ENCODE results near the gene COX4I1.

Gene COX4I1

DNA sequence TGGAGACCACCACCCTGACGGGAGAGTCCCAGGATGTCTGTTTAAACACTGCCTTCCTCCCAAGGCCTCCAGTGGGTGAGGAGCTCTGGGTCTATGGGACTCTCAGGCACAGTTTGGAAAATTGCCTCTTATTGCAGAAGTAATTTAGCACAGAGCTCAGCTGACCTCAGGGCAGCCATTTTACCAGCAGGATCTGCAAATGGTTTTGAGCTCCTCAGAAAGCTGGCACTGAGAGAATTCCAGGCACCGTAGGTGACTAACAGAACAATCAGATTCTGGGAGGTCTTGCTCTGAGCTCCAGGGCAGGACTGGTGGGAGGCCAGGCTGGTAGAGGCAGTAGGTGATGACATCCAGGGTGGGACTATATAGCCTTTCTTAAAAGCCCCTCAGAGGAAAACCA, 31.3 kb upstream of the COX4I1 start:
- DNase-seq = no peak

DNA sequence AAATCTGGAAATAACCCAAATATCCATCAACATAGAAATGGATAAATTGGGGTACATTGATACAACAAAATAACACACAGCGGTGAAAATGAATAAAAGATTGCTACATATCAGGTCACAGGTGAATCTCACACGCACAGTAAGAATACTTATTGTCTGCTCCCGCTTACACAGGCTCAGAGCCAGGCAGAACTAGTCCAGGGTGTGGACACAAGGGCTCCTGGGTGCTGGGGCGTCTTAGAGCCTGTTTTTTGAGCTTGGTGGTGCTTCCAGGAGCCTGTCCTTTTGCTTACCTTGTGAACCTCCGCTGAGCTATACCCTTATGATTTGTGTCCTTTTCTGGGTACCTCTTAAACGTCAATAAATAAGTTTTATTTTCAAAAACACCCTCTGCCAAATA, 28.8 kb upstream of the COX4I1 start:
- no peak for DNase-seq

DNA sequence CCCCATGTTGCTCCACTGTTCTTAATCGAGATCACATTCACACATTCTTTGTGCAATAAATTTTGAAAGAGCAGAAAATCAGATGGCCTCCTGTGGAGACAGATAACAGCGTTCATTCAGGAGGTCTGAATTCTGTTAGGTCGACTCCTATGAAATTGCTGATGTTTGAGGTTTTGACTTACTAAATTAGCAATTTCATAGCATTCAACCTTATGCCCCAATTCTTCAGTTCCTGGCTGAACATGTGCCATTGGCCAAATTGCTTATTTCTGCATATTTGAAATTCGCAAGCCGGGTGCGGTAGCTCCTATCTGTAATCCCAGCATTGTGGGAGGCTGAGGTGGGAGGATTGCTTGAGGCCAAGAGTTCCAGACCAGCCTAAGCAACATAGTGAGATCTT, 26.5 kb upstream of the COX4I1 start:
- no peak for DNase-seq

DNA sequence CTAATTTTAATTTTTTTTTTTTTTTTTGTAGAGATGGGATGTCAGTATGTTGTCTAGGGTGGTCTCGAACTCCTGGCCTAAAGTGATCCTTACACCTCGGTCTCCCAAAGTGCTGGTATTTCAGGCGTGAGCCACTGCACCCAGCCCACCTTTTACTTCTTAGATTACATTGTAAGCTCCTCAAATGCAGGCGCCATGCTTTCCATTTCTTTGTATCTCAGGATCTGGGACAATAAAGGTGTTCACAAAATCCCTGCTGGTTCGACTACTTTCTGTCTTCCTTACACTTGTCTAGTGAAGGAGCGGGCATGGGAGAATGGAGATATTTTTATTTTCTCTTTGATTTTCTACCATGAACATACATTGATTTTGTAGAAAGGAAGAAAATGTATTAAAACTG, 25.4 kb upstream of the COX4I1 start:
- DNase-seq = no peak

DNA sequence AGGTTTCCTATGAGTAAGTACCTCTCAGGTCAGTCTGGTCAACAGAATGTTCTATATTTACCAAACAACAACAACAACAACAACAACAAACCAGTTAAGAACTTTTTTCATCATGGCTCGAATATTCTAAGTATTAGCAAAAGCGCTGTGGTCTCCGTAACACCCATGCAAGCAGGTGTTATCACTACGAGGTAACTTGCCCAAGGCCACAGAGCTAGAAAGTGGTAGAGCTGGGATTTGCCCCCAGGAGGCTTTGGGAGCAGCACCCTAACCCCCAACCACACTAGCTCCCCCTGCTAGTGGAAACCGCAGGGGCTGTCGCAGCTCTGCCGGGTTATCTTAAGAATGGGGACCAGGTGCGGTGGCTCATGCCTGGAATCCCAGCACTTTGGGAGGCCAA, 24.7 kb upstream of the COX4I1 start:
- DNase-seq = no peak

DNA sequence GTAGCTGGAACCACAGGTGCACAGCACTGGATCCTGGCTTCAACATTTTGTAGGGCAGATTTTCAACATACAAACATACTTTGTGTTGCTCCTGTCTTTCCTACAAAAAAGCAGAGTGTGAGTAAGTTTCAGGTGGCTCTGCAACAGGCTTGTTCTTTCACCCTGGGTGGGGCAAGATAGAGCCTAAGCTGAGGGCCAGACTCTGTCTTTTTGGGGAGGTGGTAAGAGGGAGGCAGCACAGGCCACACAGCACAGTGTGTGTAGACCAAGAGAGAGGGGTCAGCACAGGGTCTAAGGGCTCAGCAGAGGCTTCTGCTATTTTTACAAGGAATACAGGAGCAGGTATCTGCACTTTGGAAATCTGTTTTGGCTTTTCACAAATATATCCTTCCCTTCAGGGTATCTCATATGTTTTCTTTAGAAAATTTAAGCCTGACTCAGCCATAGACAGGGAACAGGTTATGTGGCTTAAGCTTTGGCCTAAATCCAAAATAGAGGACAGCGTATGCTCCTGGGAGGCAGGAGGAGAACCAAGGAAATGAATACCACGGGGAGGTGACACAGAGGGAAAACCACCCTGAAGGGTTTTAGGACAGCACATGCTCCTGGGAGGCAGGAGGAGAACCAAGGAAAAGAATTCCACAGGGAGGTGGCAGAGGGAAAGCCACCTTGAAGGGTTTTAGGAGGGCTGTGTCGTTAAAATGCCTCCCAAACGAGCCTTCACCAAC, 21.7 kb upstream of the COX4I1 start:
- no peak for DNase-seq

DNA sequence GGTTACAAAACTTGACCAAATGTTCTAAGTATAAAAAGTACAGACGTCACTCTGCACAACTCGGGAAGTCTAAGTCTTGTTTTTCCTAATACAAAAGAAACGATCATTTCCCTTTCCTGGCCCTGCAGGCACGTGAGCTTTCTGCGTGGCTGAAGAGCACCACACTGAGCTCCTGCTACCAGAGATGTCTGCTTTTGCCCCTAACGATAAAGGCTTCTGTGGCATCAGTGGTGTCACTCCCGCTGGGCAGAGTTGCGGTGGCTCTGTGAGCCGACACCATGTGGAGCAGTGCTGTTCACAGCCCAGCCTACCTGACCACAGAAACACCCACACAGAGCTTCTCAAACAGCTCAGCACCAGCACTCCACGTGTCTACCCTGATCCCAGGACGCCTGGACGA, 20.6 kb upstream of the COX4I1 start:
- DNase-seq = no peak

DNA sequence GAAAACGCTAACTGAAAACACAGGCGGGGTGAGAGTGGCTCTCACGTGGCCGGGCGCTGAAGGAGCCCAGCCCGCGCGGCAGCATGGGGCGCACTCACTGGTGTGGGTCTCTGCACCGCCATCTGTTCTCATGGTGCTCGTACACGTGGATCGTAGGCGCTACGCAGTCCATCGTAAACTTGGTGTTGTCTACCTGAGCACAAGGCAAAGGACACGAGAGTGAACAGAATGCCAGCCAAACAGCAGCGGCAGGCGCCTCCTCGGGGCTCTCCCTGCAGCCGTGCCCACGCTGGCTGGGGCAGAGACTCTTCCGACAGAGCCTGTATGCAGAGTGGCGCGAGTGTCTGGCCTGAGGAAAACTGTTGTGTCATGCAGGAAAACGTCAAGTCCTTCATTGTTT, 19.2 kb upstream of the COX4I1 start:
- no peak for DNase-seq

DNA sequence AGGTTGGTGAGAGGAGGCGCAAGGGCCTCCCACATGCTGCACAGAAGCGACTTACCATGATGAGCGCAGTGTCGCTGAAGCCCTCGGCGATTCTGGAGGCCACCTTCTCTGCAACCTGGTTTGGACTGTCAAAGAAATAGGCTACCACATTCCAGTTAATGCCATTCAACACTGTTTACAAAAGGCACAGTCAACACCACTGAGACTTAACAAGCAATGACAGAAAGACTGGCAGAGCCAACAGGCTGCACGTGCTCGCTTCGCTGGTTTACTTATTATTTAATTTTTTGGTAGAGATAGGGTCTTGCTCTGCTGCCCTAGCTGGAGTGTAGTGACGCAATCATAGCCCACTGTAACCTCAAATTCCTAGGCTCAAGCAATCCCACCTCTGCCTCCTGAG, 18.3 kb upstream of the COX4I1 start:
- DNase-seq = no peak

DNA sequence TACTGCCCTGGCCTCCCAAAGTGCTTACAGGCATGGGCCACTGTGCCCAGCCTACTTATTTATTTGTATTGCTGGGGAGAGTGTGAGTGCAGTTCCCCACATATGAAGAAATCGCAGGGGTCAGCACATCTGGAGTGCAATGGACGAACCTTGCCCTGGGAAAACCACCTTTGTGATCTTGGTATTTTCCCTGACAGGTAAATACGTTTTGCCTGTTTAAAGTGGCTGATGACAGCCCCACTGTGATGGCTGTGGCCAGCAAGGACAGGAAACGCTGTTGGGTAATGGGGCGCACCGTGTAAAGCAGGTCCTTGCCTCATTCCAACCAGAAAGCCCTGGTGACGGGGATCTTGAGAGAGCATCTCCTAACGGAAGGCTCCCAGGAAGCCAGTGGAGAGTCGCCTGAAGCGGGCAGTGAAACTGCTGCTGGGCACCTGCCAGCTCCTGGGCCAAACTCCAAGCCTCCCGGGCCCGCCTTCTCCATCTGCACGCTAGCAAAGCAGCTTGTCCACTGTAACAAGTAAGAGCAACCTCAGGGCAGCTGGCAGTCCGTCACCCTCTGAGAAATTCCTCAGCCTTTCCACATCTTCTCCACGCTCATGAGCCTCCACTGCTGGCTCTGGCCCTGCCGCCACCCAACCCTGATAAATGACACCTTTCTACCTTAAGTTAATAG, 17.7 kb upstream of the COX4I1 start:
- DNase-seq = no peak

DNA sequence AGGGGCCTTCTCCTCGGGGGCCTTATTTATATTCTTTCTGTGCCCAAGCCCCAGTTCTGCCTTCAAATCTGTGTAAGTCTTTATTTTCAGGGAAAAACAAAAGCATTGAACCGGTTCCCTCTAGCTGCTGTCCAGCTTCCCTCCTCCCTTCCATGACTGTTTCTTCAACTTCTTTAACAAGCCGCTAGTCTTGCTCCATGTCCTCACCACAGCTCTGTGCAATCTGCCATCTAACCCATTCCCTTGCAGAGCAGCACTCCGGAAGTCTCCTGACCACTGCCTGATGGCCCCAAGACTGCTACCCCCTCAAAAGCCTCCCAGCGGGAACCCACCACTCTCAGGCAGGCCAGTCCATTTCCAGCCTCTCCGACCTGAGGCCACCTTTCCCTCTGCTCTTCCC, 17.0 kb upstream of the COX4I1 start:
- DNase-seq = no peak

DNA sequence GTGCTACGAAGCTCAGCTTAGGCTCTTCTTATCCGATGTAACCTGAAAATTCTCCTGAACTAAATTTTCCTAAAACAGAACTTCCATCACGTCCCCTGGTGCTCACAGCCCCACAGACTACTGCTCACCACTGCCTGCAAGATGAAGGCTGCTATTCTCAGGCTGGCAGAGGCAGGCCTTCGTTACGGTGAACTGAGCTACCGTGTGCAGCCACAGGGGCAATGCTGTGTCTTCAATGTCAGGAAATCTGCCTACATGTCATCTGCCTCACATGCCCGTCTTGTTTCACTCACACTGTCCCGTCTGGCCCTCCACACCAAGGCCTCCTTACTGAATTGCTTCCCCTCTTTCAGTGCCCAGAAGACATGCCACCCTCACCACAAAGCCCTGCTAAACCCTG, 16.1 kb upstream of the COX4I1 start:
- no peak for DNase-seq

DNA sequence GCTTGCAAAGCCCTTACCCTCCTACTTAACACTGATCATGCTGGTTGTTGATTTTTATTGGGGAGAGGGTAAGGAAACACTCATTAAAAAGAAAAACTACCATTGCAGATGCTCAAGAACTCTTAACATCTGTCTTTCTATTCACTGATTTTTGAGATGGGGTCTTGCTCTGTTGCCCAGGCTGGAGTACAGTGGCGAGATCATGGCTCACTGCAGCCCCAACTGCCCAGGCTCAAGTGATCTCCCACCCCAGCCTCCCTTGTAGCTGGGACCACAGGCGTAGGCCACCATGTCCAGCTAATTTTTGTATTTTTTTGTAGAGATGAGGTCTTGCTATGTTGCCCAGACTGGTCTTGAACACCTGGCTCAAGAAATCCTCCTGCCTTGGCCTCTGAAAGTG, 14.7 kb upstream of the COX4I1 start:
- DNase-seq = no peak

DNA sequence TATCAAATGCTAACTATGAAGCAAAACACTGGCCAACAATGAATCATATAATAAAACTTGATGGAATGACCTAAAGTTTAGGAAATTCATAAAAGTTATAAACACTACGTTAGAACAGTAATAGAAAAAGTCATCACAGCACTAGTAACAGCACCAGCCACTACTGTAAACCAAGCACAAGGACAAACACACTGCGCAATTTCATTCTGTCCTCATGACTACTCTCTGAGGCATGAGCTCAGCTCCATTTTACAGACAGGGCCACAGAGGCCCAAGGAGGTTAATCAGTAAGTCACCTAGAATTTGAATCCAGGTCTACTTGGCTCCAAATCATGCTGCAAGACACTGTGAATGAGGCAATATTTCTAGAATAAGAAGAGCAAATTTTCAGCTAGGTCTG, 13.6 kb upstream of the COX4I1 start:
- DNase-seq = no peak

DNA sequence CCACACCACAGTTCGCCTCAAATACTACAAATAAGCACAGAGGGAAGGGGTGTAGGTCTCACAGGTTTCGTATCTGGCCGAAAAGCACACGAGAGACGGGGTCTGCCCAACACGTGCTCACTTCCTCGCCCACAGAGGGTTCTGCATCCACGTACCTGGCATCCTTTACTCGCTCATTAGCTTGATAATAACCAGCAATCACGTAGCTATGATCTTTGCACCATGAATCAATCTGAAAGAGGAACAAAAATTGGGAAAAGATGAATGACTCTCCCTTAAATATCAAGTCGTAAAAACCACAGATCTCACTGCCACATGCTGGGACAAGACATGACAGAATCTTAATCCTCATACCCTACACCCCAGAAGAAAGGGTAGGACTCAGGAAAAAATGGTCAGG, 10.7 kb upstream of the COX4I1 start:
- DNase-seq = no peak

DNA sequence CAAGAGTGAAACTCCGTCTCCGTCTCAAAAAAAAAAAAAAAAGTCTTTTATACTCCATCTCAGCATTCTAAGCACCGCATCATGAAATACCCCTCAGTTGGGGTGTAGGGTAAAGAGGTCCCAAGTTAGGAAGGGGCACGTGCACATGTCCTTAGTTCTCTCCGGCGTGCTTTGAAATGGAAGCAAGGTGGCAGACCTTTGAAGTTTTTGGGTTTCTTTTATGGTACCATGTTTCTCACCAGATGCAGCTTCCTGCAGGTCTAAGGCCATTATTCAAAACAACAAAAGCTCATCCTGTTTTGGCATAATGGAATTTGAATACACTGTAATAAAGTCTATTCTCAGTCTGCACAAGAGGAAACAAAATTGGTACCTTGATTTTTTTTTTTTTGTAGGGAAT, 9.7 kb upstream of the COX4I1 start:
- no peak for DNase-seq

DNA sequence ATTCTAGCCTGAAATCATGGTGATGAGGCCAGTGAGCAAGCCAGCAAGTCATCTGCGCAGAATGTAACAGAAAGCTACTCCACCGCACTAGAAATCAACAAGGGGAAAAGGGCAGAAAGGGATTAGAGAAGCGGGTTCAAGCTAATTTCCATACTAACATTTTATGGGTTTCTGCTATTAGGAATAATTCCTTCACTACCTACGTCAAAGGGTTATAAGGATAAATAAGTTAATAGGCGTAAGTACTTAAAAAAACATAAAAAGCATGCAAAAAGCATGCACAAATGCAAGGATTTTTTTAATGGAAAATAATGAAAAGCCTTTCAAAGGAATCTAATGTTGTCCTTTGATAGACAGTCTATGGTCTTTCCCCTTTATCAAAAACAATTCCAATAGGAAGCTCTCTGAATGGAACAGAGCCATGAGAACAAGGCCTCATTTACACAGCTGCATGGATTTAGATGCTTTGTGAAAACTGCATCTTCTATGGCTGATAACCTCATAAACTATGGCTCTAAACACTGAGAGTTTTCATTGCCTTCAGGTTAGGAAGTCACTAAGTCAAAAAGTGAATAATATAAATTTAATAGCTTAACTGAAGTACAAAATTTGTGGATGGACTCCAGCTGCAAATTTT, 5.7 kb upstream of the COX4I1 start:
- no peak for DNase-seq

DNA sequence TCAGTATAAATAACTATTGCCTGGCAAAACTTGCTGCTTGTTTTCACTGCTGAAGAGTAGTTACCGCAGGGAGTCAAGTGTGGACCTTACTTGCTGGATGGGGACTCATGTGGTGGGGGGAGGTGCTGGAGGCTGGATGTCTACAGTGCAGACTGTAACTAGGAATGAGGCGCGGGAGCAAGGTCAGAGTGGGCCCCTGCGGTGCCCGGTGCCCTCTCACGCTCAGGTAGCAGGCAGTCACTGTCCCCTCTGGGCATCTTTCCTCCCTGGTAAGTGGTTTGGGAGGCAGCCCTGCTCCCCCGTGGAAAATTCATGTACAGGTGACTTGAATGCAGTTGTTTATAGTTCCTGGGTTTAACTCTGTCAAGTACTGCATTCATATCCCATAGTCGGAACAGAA, 4.8 kb upstream of the COX4I1 start:
- DNase-seq = no peak

DNA sequence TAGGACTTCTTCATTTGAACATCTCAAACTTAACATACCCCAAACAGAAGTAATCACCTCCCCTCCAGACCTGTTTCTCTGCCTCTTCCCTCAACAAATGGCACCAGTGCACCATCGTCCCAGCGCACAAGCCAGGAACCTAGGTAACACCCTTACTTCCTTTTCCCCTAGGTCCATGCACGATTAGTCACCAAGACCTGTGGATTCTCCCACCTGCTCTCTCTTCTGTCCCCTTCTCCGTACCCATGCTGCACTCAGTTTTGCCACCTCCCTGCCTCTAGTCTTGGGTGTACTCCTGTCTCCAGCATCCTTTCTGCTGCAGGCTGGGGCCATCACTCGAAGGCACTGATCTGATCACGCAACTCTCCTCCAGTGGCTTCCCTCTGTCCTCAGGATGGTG, 3.3 kb upstream of the COX4I1 start:
- no peak for DNase-seq

DNA sequence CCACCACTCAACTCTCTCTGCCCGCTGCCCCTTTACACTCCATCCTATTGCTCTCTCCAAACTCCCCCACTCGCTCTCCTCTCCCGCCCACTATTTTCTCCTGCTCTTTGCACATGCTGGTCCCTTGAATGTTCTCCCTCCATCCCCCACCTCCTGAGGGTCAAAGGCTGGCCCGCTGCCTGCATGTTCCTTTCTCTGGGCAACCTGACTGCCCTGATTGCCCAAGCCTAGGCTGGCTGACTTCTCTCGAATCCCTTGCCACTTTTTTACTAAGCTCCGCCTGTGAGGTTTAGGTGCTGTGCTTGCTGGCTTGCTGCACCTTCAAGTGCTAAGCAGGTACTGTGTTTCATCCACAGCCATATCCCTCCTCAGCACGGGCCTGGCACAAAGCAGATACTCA, 2.9 kb upstream of the COX4I1 start:
- no peak for DNase-seq

DNA sequence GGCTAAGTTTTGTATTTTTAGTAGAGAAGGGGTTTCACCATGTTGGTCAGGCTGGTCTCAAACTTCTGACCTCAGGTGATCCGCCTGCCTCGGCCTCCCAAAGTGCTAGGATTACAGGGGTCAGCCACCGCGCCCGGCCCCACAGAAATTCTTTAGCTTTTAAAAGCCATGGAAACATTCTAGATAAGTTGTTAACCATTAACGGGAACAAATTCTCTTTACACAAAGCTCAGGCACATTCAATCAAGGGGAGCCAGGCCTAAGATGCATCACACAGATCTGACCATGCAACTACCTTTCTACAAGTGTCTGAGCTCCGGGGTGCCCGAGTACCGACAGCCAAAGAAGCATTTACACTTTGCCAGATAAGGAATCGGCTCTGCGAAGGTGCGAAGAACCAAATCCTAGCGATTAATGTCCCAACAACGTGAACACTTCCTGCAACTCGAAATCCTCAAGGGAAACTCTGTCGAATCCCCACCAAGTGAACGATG, 1.2 kb upstream of the COX4I1 start:
- no peak for DNase-seq

DNA sequence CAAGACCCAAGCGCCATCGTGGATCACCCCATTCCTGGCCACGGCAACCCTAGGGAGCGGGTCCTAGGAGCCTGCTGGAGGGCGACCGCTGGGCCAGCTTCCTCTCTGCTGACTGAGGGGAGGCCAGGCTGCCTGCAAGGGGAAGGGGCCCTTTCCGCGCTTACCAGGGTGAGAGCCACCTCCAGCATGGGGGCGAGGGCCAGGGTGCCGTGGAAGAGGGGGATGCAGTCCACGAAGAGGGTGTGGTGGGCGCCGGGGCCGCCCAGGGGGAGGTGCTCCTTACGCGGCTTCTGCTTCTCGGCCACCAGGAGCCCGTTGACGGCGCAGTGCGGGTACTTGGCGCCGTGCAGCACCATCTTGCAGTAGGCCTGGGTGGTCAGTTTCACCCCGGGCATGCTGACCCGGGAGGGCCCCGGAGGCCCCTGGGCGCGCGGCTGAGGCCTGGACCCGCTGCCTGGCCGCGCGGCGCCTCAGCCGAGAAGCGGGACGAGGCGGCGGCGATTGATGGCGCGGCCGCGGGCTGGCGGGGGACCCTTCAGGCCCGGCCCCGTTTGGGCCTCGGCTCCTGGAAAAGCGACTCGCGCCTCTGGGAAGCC, 496 bp upstream of the COX4I1 start:
- no peak for DNase-seq

DNA sequence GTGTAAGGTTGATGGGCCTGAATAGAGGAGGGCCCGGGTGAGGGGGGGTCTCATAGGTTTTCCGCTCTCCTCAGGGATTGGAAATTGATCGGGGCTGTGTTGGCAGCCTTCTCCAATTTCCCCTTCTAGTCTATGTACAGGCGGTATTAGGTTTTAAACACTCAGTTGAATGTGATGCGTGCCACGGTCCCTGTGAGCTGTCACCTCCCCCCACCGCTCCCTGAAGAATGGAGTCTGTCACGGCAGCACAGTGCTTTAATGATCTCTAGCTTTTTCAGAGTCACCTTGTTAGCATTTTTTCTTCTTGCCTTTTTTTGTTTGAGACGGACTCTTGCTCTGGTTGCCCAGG, 800 bp downstream of the COX4I1 start:
- no peak for DNase-seq

DNA sequence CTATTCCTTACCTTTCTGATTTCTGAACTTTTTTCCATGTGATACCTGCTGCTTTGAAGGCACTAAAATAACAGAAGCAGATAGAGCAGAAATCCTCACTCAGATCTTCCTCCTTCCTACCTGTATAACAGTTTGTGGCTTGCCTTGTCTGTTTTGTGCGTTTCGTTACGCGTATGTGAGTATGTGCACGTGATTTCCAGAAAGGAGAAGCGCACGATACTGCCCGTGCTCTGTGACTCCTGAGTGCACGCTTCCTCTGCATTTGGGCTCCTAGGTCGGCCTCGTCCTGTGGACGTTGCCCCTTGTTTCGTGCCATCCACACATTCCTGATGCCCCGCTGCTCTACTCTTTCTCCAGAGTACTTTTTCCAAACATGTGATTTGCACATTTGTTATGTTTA, 4.1 kb downstream of the COX4I1 start:
- no peak for DNase-seq
